OCI-LY1 (cell line): Measurements from ENCODE around the gene RSPH1.

Experiments
- EZH2 ChIP-seq: fragments of 200-600 bp; sonication (generic), shearing (Covaris generic); IDR thresholded peaks from 2 replicates; pipeline ENCODE4 v1.8.0; 2017; ENCODE audit warnings: borderline replicate concordance, mixed run types, mild to moderate bottlenecking, antibody characterized with exemption, low read length, moderate library complexity, mixed read lengths
- TF ChIP-seq, protein P1 (sequence below): fragments of 200-600 bp; sonication (generic), shearing (Covaris generic); IDR thresholded peaks from 2 replicates; pipeline ENCODE4 v1.5.1; 2017; ENCODE audit warnings: mild to moderate bottlenecking, antibody characterized with exemption, low read length, moderate library complexity, mixed read lengths

DNA sequence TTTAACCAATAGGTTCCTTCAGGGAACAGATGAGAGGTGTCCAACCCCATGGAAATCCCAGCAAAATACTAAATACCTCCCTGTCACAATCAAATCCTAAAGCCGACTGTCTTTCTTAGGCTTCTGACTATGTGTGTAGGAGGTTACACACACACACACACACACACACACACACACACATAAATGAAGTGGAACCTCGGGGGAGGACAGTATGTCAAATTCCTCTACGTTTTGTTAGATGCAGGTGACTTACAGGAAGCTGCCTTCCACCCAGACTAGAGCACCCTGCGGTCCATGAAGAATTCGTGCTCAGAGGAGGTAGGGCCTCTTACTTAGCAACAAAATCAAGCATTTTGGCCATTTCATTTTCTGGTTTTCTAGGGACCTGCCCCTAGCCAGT lies 16.4 kb downstream of the RSPH1 start:
- TF ChIP-seq, protein P1, sequence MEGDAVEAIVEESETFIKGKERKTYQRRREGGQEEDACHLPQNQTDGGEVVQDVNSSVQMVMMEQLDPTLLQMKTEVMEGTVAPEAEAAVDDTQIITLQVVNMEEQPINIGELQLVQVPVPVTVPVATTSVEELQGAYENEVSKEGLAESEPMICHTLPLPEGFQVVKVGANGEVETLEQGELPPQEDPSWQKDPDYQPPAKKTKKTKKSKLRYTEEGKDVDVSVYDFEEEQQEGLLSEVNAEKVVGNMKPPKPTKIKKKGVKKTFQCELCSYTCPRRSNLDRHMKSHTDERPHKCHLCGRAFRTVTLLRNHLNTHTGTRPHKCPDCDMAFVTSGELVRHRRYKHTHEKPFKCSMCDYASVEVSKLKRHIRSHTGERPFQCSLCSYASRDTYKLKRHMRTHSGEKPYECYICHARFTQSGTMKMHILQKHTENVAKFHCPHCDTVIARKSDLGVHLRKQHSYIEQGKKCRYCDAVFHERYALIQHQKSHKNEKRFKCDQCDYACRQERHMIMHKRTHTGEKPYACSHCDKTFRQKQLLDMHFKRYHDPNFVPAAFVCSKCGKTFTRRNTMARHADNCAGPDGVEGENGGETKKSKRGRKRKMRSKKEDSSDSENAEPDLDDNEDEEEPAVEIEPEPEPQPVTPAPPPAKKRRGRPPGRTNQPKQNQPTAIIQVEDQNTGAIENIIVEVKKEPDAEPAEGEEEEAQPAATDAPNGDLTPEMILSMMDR = no peak
- no peak for TF ChIP-seq EZH2
